ENCODE data around the gene MPP3.

- TF ChIP-seq EZH2phosphoT487 (IDR thresholded peaks at IDR 0.05; ENCODE audit: borderline replicate concordance, low read length) (peak; percentile 22; the same call in 1 of the 2 replicates), EZH2 (IDR thresholded peaks at IDR 0.05; ENCODE audit: low read length, unreplicated experiment) (no peak)
- TF ChIP-seq, protein P1, sequence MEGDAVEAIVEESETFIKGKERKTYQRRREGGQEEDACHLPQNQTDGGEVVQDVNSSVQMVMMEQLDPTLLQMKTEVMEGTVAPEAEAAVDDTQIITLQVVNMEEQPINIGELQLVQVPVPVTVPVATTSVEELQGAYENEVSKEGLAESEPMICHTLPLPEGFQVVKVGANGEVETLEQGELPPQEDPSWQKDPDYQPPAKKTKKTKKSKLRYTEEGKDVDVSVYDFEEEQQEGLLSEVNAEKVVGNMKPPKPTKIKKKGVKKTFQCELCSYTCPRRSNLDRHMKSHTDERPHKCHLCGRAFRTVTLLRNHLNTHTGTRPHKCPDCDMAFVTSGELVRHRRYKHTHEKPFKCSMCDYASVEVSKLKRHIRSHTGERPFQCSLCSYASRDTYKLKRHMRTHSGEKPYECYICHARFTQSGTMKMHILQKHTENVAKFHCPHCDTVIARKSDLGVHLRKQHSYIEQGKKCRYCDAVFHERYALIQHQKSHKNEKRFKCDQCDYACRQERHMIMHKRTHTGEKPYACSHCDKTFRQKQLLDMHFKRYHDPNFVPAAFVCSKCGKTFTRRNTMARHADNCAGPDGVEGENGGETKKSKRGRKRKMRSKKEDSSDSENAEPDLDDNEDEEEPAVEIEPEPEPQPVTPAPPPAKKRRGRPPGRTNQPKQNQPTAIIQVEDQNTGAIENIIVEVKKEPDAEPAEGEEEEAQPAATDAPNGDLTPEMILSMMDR (conservative IDR thresholded peaks at IDR 0.05; ENCODE audit: low read depth, low read length) = no peak; the same call in 1 of the 2 replicates
Measured at GRCh38 chr17:43832168-43832975, 574 bp downstream of the MPP3 start.
